ENCODE measurements around the gene CUTA.

CUTA gene

GRCh38 chr6:33417903-33418689, at the start of gene CUTA:
Gene CUTA, minus strand, starts transcription at chr6:33418107. Its CDS starts 107 bp downstream, at chr6:33418000.
- DNase-seq: peak; percentile 60 to 100 (median 100)

- DNase-seq: no peak
Measured at GRCh38 chr6:33467091-33467490, 49.2 kb upstream of the CUTA start.

GRCh38 chr6:33466075-33466735, 48.3 kb upstream of the CUTA start:
- DNase-seq: no peak

- DNase-seq: no peak
Measured at GRCh38 chr6:33459226-33459625, 41.3 kb upstream of the CUTA start.

- no peak for DNase-seq
Measured at GRCh38 chr6:33458676-33459075, 40.8 kb upstream of the CUTA start.

- DNase-seq: no peak
Measured at GRCh38 chr6:33456156-33456555, 38.2 kb upstream of the CUTA start.

GRCh38 chr6:33455051-33455450, 37.1 kb upstream of the CUTA start:
- DNase-seq: no peak

- DNase-seq: peak; percentile 74 to 98 (median 94)
Measured at GRCh38 chr6:33454009-33454946, 36.4 kb upstream of the CUTA start, which contains the start of gene ZBTB9. Gene ZBTB9, plus strand, starts transcription at chr6:33454576. Its CDS starts 525 bp downstream, at chr6:33455101.

GRCh38 chr6:33453393-33454008, 35.6 kb upstream of the CUTA start:
- DNase-seq: no peak

- no peak for DNase-seq
Measured at GRCh38 chr6:33452496-33452895, 34.6 kb upstream of the CUTA start.

- DNase-seq: no peak
Measured at GRCh38 chr6:33451606-33452005, 33.7 kb upstream of the CUTA start.

GRCh38 chr6:33450434-33450833, 32.5 kb upstream of the CUTA start:
- DNase-seq: no peak

GRCh38 chr6:33446356-33446755, 28.4 kb upstream of the CUTA start:
- no peak for DNase-seq

- DNase-seq: no peak
Measured at GRCh38 chr6:33445119-33445603, 27.3 kb upstream of the CUTA start.

- no peak for DNase-seq
Measured at GRCh38 chr6:33443619-33444504, 26.0 kb upstream of the CUTA start.

GRCh38 chr6:33443025-33443424, 25.1 kb upstream of the CUTA start:
- no peak for DNase-seq

GRCh38 chr6:33442283-33442682, 24.4 kb upstream of the CUTA start:
- no peak for DNase-seq

GRCh38 chr6:33441457-33441856, 23.6 kb upstream of the CUTA start:
- DNase-seq: no peak

- DNase-seq: no peak
Measured at GRCh38 chr6:33440649-33441309, 22.9 kb upstream of the CUTA start.

All from amygdala (tissue), 56 donors.